ENCODE data around the gene SRRM4.
A peak's percentile ranks its signal among the peaks of the same experiment; 100 is the strongest.

SRRM4 gene

GRCh38 chr12:119122751-119123150 lies 141.4 kb downstream of the SRRM4 start:
- no peak for DNase-seq

GRCh38 chr12:119128527-119128926 lies 147.2 kb downstream of the SRRM4 start:
- DNase-seq, result no peak

GRCh38 chr12:119129827-119130434 lies 148.6 kb downstream of the SRRM4 start:
- no peak for DNase-seq

- DNase-seq, result no peak
These were observed 149.2 kb downstream of the SRRM4 start for GRCh38 chr12:119130523-119130922.

- DNase-seq, result no peak
These were observed 153.1 kb downstream of the SRRM4 start for GRCh38 chr12:119134284-119135072.

GRCh38 chr12:119136811-119137410 lies 155.6 kb downstream of the SRRM4 start:
- DNase-seq, result no peak

GRCh38 chr12:119139448-119139847 lies 158.1 kb downstream of the SRRM4 start:
- DNase-seq, result no peak

GRCh38 chr12:119145367-119145766 lies 164.0 kb downstream of the SRRM4 start:
- no peak for DNase-seq

GRCh38 chr12:119147847-119148448 lies 166.6 kb downstream of the SRRM4 start:
- DNase-seq, result no peak

GRCh38 chr12:119149270-119149669 lies 167.9 kb downstream of the SRRM4 start:
- no peak for DNase-seq

- no peak for DNase-seq
These were observed 170.2 kb downstream of the SRRM4 start for GRCh38 chr12:119151445-119152026.

GRCh38 chr12:119153477-119154434 lies 172.4 kb downstream of the SRRM4 start:
- DNase-seq, result peak in 1 of 2 donors; percentile 22

- no peak for DNase-seq
These were observed 173.1 kb downstream of the SRRM4 start for GRCh38 chr12:119154435-119154818.

GRCh38 chr12:119156401-119157044 lies 175.2 kb downstream of the SRRM4 start:
- no peak for DNase-seq

GRCh38 chr12:119157528-119157927 lies 176.2 kb downstream of the SRRM4 start:
- DNase-seq, result no peak

- no peak for DNase-seq
These were observed 176.6 kb downstream of the SRRM4 start for GRCh38 chr12:119157978-119158377.

- no peak for DNase-seq
These were observed 177.1 kb downstream of the SRRM4 start for GRCh38 chr12:119158402-119158801.

GRCh38 chr12:119159844-119160243 lies 178.5 kb downstream of the SRRM4 start:
- DNase-seq, result no peak

- DNase-seq, result no peak
These were observed 186.6 kb downstream of the SRRM4 start for GRCh38 chr12:119167902-119168301.

- DNase-seq, result no peak
These were observed 187.4 kb downstream of the SRRM4 start for GRCh38 chr12:119168721-119169120.

- no peak for DNase-seq
These were observed 187.8 kb downstream of the SRRM4 start for GRCh38 chr12:119169150-119169549.

- DNase-seq, result no peak
These were observed 189.9 kb downstream of the SRRM4 start for GRCh38 chr12:119171291-119171690.
